K562 (cell line): ENCODE results near the gene TESK2. TPM values are rescaled to one million over a fixed set of nuclear protein-coding genes. Genes with fewer than 3 reads are reported as not detected.

Source experiments
- BRF2 ChIP-seq: IDR thresholded peaks from 3 replicates; pipeline ENCODE4 v1.6.1; 2011; ENCODE audit warnings: borderline replicate concordance, mild to moderate bottlenecking; ENCODE audit not compliant: insufficient read length, insufficient read depth
- CCNT2 ChIP-seq: IDR thresholded peaks from 2 replicates; pipeline ENCODE4 v1.6.1; 2011; ENCODE audit warnings: borderline replicate concordance, low read depth, mild to moderate bottlenecking, moderate library complexity, mixed read lengths, low read length; ENCODE audit not compliant: insufficient read length; ENCODE audit errors: extremely low read depth
- MED1 ChIP-seq: sonication (generic); formaldehyde crosslinking; IDR thresholded peaks from 2 replicates; pipeline ENCODE4 v1.8.1; 2023; ENCODE audit warnings: missing genetic modification reagents, borderline replicate concordance
- MIER1 ChIP-seq: fragments of 450-650 bp; IDR thresholded peaks from 2 replicates; pipeline ENCODE4 v1.6.1; 2016; ENCODE audit warnings: antibody characterized with exemption, mild to moderate bottlenecking, low read depth
- RREB1 ChIP-seq: fragments of 250-450 bp; sonication (Bioruptor Pico); IDR thresholded peaks from 2 replicates; pipeline ENCODE4 v1.4.0; 2020
- SMC3 ChIP-seq: conservative IDR thresholded peaks from 2 replicates; pipeline ENCODE4 v1.6.1; 2011; ENCODE audit warnings: low read depth, low read length, improper control_type of control experiment; ENCODE audit not compliant: insufficient read depth
- TBL1XR1 ChIP-seq, 2 experiments: IDR thresholded peaks; 2 replicates each; pipeline ENCODE4 v1.6.1; 2012; ENCODE audit warnings: improper control_type of control experiment in 2 of 2, low read length in 2 of 2, mild to moderate bottlenecking in 1 of 2
- TCF7L2 ChIP-seq: fragments of 150-350 bp; IDR thresholded peaks from 2 replicates; pipeline ENCODE4 v1.6.1; 2016; ENCODE audit warnings: low read depth, mild to moderate bottlenecking, low read length, moderate library complexity
- WHSC1 ChIP-seq: IDR thresholded peaks from one replicate; pipeline ENCODE4 v1.6.1; 2012; ENCODE audit warnings: low read length, control low read depth, inconsistent platforms
- ZEB2 ChIP-seq: fragments of 450-650 bp; IDR thresholded peaks from 2 replicates; pipeline ENCODE4 v1.6.1; 2016
- ZNF175 ChIP-seq: fragments of 200-800 bp; sonication (Bioruptor generic); IDR thresholded peaks from 2 replicates; pipeline ENCODE4 v1.6.1; 2016; ENCODE audit warnings: low read depth, mild to moderate bottlenecking, missing genetic modification characterization, missing compliant biosample characterization
- ZNF766 ChIP-seq: fragments of 200-800 bp; sonication (Bioruptor generic); conservative IDR thresholded peaks from 2 replicates; pipeline ENCODE4 v1.6.1; 2016; ENCODE audit warnings: missing genetic modification characterization, missing compliant biosample characterization
- polyA plus RNA-seq, 8 experiments: library from polyadenylated mRNA; depleted of rRNA in 4 of 8; stranded (reverse) in 5 of 8; unstranded in 3 of 8; fragments of >200 nt; fragmentation: Nextera tagmentation in 2 of 8; fragmentation: Illumina TruSeq in 1 of 8; extraction: Ambion mirVana in 2 of 8; extraction: Trizol in 1 of 8; gene quantifications; 2 replicates each; pipeline versions ENCODE4 v1.2.1 to v1.2.3, GENCODE V29; 2011 to 2014; ENCODE audit warnings: inconsistent platforms in 1 of 8, missing spikeins in 1 of 8
- total RNA-seq, 7 experiments: library from RNA; depleted of rRNA in 6 of 7; stranded (reverse); fragments of >200 nt in 6 of 7; fragmentation: Illumina TruSeq in 2 of 7; extraction: Trizol in 2 of 7; gene quantifications; 2 replicates each; pipeline versions ENCODE4 v1.2.1 to v1.2.3, GENCODE V29; 2011 to 2021; ENCODE audit warnings: low replicate concordance in 1 of 7
- TF ChIP-seq, protein P1 (sequence below): fragments of 450-650 bp; IDR thresholded peaks from 2 replicates; pipeline ENCODE4 v1.6.1; 2018; ENCODE audit warnings: mild to moderate bottlenecking, low read depth; ENCODE audit not compliant: partially characterized antibody
- TF ChIP-seq, protein P2 (sequence below), 2 experiments: fragments of 150-350 bp in 1 of 2; IDR thresholded peaks; 2 replicates each; pipeline ENCODE4 v1.6.1; 2012 to 2016; ENCODE audit warnings: low read depth in 2 of 2, low read length in 2 of 2, mild to moderate bottlenecking in 1 of 2, moderate library complexity in 1 of 2

TESK2 gene
- total and polyA plus RNA-seq, 9 of the 15 experiments (the other 6 are each of a cell fraction or from before 2014, with no cell fraction given), result 1.6 to 5.3 (median 3.7) TPM

DNA sequence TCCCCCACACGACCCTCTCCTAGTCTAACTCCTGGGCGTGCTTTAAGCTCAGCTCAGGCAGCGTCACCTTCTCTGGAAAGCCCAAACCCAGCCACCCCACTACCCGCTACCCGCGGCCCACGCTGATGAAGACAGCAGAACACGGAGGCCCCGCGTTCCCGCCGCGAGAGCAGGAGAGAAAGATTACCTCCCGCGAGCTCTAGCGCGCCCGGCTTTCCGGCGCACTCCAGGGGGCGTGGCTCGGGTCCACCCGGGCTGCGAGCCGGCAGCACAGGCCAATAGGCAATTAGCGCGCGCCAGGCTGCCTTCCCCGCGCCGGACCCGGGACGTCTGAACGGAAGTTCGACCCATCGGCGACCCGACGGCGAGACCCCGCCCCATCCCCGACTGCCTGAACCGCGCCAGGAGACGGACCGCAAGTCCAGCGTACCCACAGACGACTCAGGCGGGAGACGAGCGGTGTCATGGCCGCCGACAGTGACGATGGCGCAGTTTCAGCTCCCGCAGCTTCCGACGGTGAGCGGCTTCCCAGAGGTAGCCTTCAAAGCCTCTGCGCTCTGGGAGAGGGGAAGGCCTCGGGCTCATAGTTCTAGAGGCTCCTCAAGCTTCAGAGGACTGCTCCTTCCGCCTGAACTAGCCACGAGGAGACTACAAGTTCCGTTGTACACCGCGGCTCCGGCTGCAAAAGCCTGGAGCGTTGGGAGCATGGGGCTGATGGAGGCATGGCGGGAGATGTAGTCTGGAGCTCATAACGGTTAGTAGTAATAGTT, 151.0 kb downstream of the TESK2 start, which contains the start of the genes MUTYH and TOE1 (continued):
- no peak for TF ChIP-seq TCF7L2
- no peak for TF ChIP-seq WHSC1
- peak; percentile 41; the same call in 1 of the 2 replicates for TF ChIP-seq ZEB2
- TF ChIP-seq SMC3, result no peak
- TF ChIP-seq MIER1, result no peak; the same call in 1 of the 2 replicates
- no peak for TF ChIP-seq MED1
- peak; percentile 91 for TF ChIP-seq ZNF766 (CRISPR knock-in tag)
- peak in 1 of 2 experiments; percentile 45; a peak in 2 of 4 replicates for TF ChIP-seq TBL1XR1 (IDR thresholded peaks at IDR 0.05; ENCODE audit: low read length in 2 of 2)
- TF ChIP-seq BRF2, result no peak
- TF ChIP-seq CCNT2, result peak; percentile 71
- TF ChIP-seq, protein P1, sequence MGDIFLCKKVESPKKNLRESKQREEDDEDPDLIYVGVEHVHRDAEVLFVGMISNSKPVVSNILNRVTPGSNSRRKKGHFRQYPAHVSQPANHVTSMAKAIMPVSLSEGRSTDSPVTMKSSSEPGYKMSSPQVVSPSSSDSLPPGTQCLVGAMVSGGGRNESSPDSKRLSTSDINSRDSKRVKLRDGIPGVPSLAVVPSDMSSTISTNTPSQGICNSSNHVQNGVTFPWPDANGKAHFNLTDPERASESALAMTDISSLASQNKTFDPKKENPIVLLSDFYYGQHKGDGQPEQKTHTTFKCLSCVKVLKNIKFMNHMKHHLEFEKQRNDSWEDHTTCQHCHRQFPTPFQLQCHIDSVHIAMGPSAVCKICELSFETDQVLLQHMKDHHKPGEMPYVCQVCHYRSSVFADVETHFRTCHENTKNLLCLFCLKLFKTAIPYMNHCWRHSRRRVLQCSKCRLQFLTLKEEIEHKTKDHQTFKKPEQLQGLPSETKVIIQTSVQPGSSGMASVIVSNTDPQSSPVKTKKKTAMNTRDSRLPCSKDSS, result no peak
- peak; percentile 45; the same call in 1 of the 2 replicates for TF ChIP-seq ZNF175
- TF ChIP-seq, protein P2, sequence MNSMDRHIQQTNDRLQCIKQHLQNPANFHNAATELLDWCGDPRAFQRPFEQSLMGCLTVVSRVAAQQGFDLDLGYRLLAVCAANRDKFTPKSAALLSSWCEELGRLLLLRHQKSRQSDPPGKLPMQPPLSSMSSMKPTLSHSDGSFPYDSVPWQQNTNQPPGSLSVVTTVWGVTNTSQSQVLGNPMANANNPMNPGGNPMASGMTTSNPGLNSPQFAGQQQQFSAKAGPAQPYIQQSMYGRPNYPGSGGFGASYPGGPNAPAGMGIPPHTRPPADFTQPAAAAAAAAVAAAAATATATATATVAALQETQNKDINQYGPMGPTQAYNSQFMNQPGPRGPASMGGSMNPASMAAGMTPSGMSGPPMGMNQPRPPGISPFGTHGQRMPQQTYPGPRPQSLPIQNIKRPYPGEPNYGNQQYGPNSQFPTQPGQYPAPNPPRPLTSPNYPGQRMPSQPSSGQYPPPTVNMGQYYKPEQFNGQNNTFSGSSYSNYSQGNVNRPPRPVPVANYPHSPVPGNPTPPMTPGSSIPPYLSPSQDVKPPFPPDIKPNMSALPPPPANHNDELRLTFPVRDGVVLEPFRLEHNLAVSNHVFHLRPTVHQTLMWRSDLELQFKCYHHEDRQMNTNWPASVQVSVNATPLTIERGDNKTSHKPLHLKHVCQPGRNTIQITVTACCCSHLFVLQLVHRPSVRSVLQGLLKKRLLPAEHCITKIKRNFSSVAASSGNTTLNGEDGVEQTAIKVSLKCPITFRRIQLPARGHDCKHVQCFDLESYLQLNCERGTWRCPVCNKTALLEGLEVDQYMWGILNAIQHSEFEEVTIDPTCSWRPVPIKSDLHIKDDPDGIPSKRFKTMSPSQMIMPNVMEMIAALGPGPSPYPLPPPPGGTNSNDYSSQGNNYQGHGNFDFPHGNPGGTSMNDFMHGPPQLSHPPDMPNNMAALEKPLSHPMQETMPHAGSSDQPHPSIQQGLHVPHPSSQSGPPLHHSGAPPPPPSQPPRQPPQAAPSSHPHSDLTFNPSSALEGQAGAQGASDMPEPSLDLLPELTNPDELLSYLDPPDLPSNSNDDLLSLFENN (IDR thresholded peaks at IDR 0.05; ENCODE audit: low read depth in 2 of 2, low read length in 2 of 2), result peak in 1 of 2 experiments; percentile 13; a peak in 2 of 4 replicates
- no peak; the same call in 1 of the 2 replicates for TF ChIP-seq RREB1 (CRISPR knock-in tag)
